Measurements from ENCODE around the gene NFATC1.

The NFATC1 gene

GRCh38 chr18:79525556-79526467 is 130.1 kb downstream of the NFATC1 start:
- DNase-seq, result no peak

GRCh38 chr18:79526468-79527460 is 131.0 kb downstream of the NFATC1 start:
- DNase-seq, result no peak

DNA sequence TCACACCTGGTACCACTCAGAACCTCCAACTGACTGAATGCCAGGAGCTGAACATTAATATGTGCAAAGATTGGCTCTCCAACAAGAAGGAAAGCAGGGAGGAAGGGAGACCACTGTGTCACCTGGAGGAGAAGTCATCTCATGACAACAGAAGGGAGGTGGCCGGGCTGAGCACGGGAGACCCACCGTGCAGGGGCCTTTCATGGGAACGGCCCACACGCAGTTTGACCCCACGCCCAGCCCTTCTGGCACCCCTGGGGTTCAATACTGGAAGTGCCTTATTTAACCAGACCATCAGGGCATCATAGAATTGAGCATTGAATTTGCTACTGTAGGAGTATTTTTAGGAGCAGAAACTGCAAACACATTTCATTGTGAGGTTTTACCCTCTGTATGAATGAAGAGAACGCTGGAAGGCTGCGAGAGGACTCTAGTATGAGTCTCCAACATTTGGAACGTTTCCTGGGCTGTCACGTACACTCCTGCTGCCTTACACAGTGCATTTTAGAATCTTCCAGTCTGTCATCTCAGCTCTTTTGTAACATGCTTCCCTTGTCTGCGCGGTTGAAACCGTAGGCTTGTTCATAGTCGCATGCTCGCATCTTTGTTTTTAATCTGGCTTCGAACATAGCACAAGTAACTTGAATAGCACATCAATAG is 132.1 kb downstream of the NFATC1 start:
- DNase-seq, result no peak

- DNase-seq, result no peak
Measured at GRCh38 chr18:79528316-79528695, 132.6 kb downstream of the NFATC1 start.

DNA sequence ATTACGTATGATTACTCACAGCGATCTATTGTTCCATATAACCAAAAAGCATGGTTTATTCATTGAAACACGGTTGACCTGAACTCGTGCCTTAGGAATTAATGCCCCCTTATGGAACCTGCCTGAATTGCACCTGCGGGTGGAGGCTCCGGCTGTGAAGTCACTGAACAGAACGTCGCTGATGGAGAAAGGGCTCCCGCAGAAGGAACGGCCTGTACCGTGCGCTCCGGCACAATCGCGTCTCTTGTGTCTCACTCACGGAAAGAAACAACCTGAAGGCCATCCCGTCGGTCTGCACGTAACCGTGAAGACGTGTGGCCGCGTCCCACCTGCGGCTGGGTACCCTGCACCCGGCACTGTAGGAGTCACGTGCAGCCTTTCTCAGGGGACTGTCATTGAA is 133.1 kb downstream of the NFATC1 start:
- DNase-seq, result no peak

- no peak for DNase-seq
Measured at GRCh38 chr18:79529296-79529695, 133.6 kb downstream of the NFATC1 start.

GRCh38 chr18:79529991-79530390 is 134.3 kb downstream of the NFATC1 start:
- DNase-seq, result no peak

- no peak for DNase-seq
Measured at GRCh38 chr18:79530821-79531220, 135.1 kb downstream of the NFATC1 start.

GRCh38 chr18:79531386-79531785 is 135.7 kb downstream of the NFATC1 start:
- DNase-seq, result no peak

- DNase-seq, result no peak
Measured at GRCh38 chr18:79531926-79532312, 136.2 kb downstream of the NFATC1 start.

DNA sequence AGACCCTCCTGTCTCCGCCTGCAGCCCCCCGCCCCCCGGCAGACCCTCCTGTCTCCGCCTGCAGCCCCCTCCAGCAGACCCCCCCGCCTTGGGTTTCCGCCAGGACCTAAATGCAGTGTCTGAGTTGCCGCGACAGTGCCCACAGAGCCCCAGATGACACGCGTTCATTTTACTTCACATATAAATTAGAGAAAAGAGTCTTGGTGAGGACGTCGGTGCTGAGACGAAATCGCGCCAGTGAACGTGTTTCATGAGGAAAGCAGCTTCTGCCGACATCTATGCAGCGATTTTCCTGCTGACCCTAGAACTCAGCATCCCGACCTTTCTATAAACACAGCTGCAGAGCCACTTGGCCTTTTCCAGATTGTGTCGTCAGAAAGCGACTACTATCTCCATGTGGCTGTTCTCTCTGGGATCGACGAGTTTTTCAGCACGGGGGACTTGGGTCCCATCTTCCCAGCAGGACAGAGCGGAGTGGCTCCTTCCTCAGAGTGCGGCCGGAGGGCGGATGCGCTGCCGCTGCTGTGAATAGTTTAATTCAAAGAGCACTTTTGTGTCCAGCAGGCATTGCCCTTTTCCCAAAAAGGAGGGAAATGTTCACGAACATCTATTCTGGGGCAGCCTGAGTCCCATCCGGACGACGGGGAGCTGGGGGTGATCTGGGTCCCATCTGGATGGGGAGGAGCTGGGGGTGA is 136.7 kb downstream of the NFATC1 start:
- DNase-seq, result no peak

GRCh38 chr18:79533146-79533545 is 137.4 kb downstream of the NFATC1 start:
- DNase-seq, result no peak

DNA sequence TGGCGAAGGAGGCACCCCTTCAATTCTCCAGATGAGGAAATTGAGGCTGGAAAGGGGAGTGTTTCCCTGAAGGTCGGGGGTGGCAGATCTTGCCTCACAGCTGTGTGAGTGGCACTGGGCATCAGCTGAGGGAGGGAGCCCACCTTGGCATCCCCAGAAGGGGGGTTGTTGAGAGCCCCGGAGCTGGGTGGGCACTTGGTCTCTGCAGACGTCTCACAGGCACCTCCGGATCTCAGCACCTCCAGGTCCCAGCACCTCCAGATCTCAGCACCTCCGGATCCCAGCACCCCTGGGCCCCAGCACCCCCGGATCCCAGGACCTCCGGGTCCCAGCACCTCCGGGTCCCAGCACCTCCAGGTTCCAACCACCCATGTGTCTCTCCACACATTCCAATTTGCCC is 137.9 kb downstream of the NFATC1 start:
- DNase-seq, result no peak

GRCh38 chr18:79534356-79534755 is 138.6 kb downstream of the NFATC1 start:
- DNase-seq, result no peak

DNA sequence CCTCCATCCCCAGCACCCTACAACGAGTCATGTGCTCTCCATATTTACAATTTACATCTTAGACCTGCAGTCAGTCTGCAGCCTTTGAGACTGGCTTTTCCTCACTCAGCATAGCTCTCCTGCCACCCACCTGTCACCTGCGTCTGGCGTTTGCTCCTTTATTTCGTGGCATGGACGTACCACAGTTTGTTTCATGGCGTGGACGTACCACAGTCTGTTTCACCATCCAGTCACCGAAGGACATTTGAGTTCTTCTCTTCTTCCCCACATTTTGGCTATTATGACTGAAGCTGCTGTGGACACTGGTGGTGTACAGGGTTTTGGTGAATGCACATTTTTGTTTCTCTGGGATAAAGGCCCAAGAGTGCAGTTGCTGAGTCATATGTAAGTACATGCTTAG is 142.0 kb downstream of the NFATC1 start:
- DNase-seq, result no peak

GRCh38 chr18:79538635-79539034 is 142.9 kb downstream of the NFATC1 start:
- no peak for DNase-seq

DNA sequence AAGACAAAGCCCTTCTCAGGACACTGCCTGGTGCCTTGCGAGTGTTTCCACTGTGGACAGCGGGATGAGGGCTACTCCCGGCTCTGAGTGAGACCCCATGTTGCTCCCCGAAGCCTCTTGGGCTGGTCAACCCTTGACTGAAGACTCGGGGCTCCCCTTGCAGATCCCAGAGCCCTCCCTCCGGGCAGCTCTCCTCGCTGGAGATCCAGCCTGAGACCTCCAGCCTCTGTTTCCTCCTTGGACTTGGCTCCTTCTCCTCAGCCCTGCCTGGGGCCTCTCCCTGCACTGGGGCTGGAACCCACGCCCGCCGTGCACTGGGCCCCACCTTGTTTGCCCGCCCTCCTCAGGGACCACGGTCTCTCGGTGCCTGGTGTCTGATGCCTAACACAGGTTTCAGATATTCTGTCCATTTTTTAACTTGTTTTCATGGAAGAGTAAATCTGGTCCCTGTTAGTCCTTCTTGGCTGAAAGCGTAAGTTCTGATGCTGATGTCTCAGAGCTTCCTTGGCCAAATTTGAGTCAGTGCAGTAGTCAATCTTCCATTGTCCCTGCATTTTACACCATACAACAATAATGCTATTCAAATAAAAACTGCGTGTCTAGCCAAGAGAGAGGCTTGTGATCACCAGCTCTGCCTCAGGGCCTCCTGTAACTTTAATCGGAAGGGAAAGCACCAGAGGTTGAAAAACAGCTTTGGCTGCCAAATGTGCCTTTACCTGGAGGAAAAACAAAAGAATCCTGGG is 144.6 kb downstream of the NFATC1 start:
- no peak for DNase-seq

DNA sequence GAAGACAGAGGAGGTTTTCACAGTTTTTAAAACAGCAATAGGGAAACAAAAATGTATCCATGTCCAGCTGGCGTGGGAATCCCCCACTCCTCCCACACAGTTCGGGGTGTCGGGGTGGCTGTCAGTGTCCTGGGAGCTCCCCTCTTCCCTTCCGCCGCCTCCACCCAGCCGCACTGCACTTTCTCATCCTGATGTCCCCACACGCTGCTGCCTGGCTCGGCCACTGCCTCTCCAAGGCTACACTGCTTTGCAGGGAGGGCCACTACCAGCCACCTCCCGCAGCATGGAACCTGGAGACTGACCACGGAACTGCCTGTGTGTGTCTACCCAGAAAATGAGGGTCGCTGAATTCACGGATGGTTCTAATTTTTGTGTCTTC is 145.2 kb downstream of the NFATC1 start:
- no peak for DNase-seq

DNA sequence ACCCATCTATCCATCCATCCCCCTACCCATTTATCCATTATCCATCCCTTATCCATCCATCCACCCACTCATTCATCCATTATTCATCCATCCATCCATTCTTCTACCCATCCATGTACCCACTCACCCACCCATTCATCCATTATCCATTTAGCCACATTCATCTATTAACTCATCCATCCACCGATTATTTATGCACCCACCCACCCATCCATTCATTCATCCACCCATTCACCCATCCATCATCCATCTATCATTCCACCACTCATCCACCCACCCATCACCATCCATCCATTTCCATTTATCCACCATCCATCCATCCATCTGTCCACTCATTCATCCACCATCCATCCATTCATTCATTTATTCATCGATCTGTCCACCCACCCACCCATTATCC is 146.5 kb downstream of the NFATC1 start:
- no peak for DNase-seq

- no peak for DNase-seq
Measured at GRCh38 chr18:79542876-79543750, 147.4 kb downstream of the NFATC1 start.

DNA sequence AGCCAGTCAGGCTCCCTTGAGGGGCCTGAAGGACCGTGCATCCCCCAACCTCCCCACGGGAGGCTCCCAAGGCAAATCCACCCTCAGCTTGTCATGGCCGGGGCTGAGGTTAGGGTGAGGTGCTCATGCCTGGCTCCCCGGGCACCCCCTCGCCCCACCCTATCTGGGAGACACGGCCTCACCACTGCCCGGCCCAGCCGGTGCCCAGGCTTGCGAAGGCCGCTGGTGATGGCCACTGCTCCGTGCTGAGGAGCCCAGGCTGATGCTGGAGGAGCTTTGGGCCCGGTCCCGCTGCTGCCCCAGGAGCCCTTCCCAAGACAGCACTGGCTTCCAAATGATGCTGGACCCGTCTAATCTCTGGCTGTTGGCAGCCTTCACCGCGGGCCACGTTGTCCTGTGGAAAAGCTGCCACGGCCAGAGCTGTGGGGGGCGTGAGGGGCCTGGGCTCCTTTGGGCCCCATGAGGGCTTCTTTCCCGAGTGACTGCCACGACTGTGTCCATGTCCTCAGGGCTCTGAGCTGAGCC is 148.2 kb downstream of the NFATC1 start:
- no peak for DNase-seq

Measured in NCI-H510A (cell line).